ENCODE results near the gene ZNF280B.

GRCh38 chr22:22461111-22461510 lies 47.4 kb downstream of the ZNF280B start:
- no peak for TF ChIP-seq BACH2 (CRISPR knock-in tag; IDR thresholded peaks at IDR 0.05; ENCODE audit: borderline replicate concordance)
- TF ChIP-seq ZFP3 (CRISPR knock-in tag; IDR thresholded peaks at IDR 0.05), result no peak
- no peak for TF ChIP-seq PATZ1 (CRISPR knock-in tag; IDR thresholded peaks at IDR 0.05; ENCODE audit: borderline replicate concordance)
- no peak for TF ChIP-seq ARNTL (CRISPR knock-in tag; IDR thresholded peaks at IDR 0.05; ENCODE audit: borderline replicate concordance, low read depth)
- TF ChIP-seq POU6F1 (CRISPR knock-in tag; IDR thresholded peaks at IDR 0.05; ENCODE audit: borderline replicate concordance, low read depth), result no peak
- no peak for TF ChIP-seq CREB5 (CRISPR knock-in tag; IDR thresholded peaks at IDR 0.05; ENCODE audit: low read depth)
- TF ChIP-seq ZNF8 (CRISPR knock-in tag; IDR thresholded peaks at IDR 0.05), result no peak
